DMS79 (cell line): ENCODE data around the gene RCBTB2.

Source experiments
- DNase-seq: peaks from one replicate; lab custom pipeline; 2025; lab: John Stamatoyannopoulos, UW

The RCBTB2 gene

GRCh38 chr13:48563626-48564025 is 30.7 kb upstream of the RCBTB2 start:
- DNase-seq: no peak

- DNase-seq: no peak
These were observed 29.6 kb upstream of the RCBTB2 start for GRCh38 chr13:48562296-48563066.

GRCh38 chr13:48561466-48562235 is 28.8 kb upstream of the RCBTB2 start:
- no peak for DNase-seq

GRCh38 chr13:48560657-48561337 is 27.9 kb upstream of the RCBTB2 start:
- no peak for DNase-seq

GRCh38 chr13:48559638-48560320 is 26.9 kb upstream of the RCBTB2 start:
- no peak for DNase-seq

GRCh38 chr13:48556817-48557216 is 23.9 kb upstream of the RCBTB2 start:
- no peak for DNase-seq

- no peak for DNase-seq
These were observed 22.6 kb upstream of the RCBTB2 start for GRCh38 chr13:48555441-48555840.

- DNase-seq: no peak
These were observed 18.4 kb upstream of the RCBTB2 start for GRCh38 chr13:48551329-48551728.

GRCh38 chr13:48549658-48550057 is 16.8 kb upstream of the RCBTB2 start:
- DNase-seq: no peak

- no peak for DNase-seq
These were observed 14.8 kb upstream of the RCBTB2 start for GRCh38 chr13:48547663-48548092.

GRCh38 chr13:48545608-48546007 is 12.7 kb upstream of the RCBTB2 start:
- DNase-seq: no peak

GRCh38 chr13:48542581-48543341 is 9.9 kb upstream of the RCBTB2 start:
- DNase-seq: peak; percentile 77

- no peak for DNase-seq
These were observed 9.3 kb upstream of the RCBTB2 start for GRCh38 chr13:48542138-48542537.

GRCh38 chr13:48539550-48539949 is 6.7 kb upstream of the RCBTB2 start:
- no peak for DNase-seq

- no peak for DNase-seq
These were observed 3.9 kb upstream of the RCBTB2 start for GRCh38 chr13:48536621-48537250.

- no peak for DNase-seq
These were observed 2.9 kb upstream of the RCBTB2 start for GRCh38 chr13:48535766-48536165.

- DNase-seq: no peak
These were observed 2.1 kb upstream of the RCBTB2 start for GRCh38 chr13:48534911-48535501.

GRCh38 chr13:48533961-48534600 is 1.2 kb upstream of the RCBTB2 start:
- DNase-seq: no peak

GRCh38 chr13:48532256-48532505 is 699 bp downstream of the RCBTB2 start:
- no peak for DNase-seq
